NOMO-1 (cell line): Measurements from ENCODE around the gene ERMP1.
"Not testable (repeated sequence)": the region's sequence is repeated elsewhere in the genome, so short reads cannot be mapped to it uniquely, and the experiment has no call there.

Experiments used
- DNase-seq, 2 experiments: peaks; one replicate each; lab custom pipeline; 2025; ENCODE audit not compliant: unreplicated experiment in 2 of 2; lab: John Stamatoyannopoulos, UW

ERMP1 gene

DNA sequence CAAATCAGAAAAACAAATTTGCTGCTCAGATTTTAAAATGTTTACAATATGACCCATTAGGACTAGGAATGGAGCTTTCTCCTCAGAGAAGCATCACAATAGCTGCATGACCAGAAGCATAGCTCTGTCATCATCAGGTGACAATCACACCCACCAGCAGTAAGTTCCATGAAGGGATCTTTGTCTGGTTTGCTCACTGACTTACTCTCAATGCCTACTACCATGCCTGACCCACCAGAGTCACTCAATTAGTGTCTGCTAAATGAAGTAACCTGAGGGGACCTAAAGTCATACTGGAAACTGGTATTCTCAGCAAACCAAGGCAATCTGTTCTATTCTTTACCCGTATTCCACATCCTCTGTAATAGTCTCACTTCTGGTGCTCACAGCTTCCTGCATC lies 7.7 kb downstream of the ERMP1 start:
- no peak for DNase-seq

DNA sequence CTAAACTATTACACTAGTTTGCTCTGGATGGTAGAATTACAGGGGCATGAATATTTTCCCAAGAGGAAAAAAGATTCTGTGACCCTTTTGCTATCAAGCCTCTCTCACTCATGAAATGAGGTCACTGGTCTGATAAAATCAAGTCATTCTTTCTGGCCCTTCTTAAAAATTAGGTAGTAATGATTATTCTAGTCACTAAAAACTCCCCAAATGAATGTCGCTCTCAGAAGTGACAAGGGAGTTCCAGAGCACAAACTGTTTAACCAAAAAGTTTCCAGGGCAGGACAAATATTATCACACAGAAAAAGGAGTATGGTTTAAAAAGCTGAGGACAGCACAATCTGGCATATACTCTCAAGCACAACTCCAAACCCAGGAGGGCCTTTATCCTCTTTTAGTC lies 12.5 kb downstream of the ERMP1 start:
- no peak for DNase-seq

DNA sequence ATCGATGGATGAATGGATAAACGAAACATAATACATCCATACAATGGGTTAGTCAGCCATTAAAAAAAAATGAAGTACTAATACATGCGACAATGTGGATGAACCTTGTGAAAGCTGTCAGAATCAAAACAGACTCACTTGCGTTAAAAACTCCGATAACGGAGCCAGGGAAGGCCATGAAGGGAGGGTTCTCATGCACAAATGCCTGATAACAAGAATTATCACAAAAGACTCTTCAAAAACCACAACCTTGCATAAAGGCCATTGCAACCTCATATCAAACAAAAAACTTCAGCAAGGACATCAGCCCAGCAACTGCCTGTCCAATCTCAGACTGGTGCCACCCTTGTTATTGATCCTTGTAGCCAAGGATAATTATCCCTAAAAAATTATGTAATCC lies 13.7 kb downstream of the ERMP1 start:
- DNase-seq = no peak

DNA sequence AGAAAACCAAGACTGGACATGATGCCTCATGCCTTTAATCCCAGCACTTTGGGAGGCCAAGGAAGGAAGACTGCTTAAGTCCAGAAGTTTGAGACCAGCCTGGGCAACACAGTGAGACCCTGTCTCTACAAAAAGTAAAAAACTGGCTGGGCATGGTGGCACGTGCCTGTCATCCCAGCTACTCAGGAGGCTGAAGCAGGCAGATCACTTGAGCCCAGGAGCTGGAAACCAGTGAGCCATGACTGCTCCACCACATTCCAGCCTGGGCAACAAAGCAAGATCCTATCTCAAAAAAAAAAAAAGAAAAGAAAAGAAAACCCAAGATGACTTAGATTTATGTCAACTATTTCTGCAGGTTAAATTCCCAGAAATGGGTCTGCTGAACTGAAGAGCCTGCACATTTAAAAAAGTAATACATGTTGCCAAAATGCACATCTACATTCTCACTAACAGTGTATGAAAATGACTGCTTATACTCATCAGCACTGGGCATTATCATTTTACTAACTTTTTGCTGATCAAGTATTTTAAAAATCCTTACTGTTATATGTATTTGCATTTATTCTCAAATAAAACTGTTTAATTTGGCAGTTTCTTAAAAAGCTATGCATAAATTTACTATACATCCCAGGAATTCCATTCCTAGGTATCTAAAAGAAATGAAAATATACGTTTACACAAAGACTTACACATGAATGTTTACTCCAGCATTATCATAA lies 14.3 kb downstream of the ERMP1 start:
- DNase-seq = no peak

DNA sequence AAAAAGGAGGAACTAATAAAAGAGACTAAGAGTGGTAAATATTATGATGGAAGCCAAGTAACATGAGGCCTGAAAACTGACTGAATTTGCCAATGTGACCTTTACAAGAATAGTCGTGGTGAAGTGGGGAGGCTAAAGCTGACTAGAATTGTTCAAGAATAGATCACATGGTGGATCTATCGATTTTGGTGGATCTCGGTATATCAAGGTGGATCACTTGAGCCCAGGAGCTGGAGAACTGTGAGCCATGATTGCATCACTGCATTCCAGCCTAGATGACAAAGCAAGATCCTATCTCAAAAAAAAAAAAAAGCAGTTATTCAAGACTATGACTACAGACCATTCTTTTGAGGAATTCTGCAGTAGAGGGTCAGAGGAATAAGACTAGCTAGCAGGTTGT lies 15.1 kb downstream of the ERMP1 start:
- no peak for DNase-seq

DNA sequence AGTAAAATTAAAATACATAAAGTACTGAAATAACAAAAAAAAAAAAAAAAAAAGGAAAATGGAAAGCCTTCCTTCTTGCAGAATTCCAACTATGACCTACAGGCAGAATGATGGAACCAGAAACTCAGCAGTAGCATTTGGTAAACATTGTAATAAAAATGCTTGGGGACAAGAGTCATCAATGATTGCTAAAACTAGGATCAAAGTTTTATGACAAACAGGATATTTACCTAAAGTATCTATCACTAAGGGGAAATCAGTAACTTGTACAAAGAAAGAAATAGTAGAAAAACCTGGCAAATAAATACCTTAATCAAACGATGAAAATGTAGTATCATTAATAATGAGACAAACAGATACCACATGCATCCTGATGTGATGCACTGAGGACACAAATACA lies 17.5 kb downstream of the ERMP1 start:
- DNase-seq = no peak

DNA sequence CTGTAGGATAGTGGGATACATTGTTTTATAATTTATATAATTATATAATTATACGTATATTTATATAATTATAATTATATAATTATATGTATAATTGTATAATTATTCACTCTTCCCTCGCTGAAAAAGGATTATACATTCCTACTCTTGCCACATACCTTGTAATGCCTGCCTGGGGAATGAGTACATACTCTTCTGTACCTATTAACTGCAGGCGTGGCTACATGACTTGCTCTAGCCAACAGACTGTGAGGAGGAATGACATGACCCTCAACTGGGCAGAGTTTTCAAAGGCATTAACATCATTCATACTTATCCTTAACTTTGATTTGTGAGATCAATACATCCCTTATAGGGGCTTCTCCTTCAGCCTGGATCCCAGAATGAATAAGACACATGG lies 19.1 kb downstream of the ERMP1 start:
- no peak for DNase-seq

DNA sequence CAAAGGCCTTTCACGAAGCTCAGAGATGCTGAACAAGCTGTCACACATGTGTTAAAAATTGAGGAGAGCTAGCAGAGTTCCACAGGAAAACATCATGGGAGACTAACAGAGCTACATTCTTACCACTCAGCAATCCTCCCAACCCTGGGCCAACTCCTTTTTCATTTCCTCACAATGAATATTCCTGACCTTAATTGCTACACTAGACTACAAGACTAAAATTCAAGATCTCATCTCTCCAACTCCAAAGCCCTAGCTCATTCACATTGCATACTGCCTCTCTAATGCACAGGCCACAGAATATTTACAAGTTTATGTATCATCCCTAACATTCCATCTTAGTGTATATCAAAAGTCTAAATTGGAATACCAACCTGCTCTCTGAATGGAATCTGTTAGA lies 21.2 kb downstream of the ERMP1 start:
- DNase-seq = no peak

DNA sequence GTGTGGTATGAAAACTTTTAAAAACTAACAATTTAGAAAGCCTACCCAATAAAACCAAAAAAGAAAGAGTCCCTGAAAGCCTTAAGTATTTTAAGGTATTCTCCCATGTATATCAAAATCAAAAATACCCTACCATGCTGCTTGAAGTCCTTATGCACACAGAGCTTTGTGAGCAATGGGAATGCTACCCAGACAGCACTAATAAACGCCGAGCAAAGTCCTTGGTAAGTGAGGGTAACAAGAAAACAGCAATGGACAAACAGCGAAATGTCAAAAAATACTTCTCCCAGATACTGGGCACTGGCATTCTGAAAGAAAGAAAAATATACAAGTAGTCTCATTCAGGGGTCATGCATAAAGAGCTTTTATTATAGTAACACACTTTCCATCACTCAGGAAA lies 27.4 kb downstream of the ERMP1 start:
- no peak for DNase-seq

DNA sequence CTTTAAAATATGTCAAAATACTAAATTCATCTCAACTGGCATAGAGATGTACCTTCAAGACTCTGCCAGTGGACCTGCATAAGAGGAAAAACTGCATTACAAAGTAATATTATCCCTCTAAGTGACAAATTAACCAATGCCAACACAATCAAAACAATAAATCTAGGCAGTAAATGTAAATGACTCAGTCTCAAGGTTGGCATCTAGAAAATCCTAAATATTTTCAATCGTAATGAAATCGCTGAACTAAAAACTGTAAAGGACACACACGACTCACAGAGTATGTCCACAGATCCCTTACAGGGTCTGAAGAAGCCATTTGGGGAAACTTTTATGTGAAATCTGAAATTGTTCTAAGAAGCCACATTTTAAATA lies 31.2 kb downstream of the ERMP1 start:
- DNase-seq = no peak

DNA sequence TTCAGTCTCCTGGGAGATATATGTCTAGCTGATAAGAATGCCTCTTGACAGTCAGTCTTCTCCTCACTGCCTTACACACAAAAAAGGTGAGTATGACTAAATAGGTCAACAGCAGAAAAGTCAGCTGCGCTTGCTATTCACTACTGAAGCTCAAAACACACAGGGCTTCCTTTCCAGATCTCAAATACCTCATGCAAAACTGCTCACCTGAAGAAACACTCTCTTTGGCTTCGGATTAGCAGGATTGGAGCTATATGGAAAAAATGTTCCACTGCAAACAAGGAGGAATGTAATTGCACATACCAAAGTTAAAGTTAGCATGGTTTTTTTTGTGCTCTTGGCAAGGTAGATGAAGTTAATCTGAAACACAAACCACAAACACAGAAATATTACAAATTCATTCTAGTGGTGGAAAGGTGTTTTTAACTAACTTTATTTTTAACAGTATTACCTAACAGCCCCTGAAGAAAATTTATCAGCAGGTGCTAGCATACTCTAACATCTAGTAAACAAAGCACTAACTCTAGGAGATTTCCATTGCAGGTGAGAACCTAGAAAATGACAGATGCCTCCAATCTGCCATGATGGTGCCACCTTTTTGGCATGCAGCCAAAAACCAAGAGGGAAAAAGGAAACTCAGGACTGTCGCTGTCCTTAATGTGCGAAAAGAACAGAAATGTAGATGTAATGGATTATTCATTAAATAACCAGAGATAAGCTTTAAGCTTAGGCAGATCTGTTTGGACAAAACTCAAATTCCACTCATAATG lies 31.8 kb downstream of the ERMP1 start:
- DNase-seq = no peak

DNA sequence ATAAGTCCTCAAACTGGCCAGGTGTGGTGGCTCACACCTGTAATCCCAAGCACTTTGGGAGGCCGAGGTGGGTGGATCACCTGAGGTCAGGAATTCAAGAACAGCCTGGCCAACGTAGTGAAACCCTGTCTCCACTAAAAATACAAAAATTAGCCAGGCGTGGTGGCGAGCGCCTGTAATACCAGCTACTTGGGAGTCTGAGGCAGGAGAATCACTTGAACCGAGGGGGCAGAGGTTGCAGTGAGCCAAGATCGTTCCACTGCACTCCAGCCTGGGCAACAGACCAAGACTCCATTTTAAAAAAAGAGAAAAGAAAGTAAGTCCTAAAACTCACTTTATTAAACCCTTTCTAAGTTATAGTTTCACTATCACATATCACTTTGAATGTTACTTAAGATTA lies 32.5 kb downstream of the ERMP1 start:
- DNase-seq = not testable (repeated sequence)

DNA sequence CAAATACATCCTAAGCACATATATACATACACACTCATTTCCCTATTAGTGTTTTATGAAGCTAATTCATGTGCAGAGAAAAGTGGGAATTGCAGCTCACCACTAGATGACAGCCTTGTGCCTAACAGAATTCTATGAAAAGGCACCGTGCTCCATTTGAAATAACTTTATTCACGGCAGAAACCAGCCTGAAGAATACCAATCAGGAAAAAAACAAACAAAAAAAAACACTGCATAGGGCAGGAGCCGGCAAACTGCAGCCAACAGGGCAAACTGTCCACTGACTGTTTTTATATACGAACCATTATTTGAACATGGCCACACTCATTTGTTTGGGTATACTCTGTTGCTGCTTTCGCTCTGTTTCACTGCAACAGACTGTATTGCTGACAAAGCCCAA lies 33.6 kb downstream of the ERMP1 start:
- no peak for DNase-seq

DNA sequence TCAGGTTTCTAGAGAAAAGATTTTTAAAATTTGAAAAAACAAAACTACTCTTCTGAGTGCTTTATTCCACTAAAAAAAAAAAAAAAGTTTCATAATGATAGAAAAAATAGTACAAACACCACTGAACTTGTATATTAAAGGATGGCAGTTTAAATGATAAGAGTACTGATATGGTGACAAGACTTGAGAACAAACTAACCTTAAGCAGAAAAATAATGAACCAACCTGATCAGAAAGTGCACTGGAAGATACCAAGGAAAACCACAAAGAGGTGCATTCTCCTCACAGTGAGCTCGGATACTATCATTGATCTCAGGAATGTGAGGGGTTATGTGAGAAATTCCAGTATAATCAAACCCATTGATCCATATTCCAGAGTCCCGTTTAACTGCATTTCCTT lies 34.3 kb downstream of the ERMP1 start:
- no peak for DNase-seq

DNA sequence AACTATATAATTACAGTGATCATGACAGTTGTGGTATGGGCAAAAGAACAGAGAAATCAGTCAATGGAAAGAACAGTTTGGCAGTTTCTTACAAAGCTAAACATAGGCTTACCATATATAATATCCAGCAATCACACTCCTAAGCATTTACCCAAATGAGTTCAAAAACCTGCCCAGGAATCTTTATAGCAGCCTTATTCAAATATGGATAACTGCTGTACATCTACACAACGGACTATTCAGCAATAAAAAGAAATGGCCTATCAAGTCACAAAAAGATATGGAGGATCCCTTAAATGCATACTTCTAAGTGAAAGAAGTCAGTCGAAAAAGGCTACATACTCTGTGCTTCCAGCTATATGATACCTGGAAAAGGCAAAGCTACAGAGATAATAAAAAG lies 36.6 kb downstream of the ERMP1 start:
- no peak for DNase-seq

DNA sequence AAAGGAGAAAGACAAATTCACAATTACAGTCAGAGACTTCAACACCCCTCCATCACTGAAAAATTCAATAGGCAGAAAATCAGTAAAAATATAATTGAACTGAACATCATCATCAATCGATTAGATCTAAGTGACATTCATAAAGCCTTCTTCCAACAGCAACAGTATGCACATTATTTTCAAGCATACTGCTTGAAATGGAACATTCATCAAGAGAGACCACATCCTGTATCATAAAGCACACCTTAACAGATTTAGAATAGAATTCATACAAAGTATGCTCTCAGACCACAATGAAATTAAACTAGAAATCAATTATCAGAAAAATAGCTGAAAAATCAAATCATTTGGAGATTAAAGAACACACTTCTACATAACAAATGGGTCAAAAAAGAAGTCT lies 39.1 kb downstream of the ERMP1 start:
- DNase-seq = no peak

DNA sequence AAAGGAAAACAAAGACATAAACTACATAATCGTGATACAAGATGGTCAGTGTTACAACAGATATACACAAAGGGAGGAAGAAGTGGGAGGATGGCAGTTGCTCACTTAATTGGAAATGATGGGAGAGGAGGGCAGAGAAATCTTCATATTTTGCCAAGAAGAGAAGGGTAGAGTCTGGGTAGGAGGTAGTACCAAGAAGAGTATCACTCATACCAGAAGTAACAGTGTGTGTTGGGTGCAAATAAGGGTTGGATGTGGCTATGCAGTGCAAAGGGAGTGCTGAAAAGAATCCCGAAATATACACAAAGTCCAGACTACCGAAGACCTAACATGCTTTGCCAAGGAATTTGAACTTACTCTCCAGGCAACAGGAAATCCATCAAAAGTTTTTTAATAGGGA lies 41.0 kb downstream of the ERMP1 start:
- no peak for DNase-seq

DNA sequence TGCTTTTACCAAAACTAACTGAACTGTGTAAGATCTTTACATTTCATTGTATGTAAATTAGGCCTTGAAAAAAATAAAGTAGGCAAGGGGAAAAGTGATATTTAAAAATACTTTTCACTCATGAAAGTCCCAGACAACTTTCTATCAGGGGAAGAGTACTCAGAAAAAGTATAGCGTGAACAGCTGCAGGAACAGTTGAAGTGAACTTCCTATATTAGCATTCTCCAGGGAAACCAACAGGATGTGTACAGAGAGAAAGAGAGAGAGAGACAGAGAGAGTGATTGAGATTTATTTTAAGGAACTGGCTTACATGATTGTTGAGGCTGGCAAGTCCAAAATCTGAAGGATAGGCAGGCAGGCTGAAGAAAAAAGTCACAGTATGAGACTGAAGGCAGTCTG lies 42.0 kb downstream of the ERMP1 start:
- DNase-seq = no peak

DNA sequence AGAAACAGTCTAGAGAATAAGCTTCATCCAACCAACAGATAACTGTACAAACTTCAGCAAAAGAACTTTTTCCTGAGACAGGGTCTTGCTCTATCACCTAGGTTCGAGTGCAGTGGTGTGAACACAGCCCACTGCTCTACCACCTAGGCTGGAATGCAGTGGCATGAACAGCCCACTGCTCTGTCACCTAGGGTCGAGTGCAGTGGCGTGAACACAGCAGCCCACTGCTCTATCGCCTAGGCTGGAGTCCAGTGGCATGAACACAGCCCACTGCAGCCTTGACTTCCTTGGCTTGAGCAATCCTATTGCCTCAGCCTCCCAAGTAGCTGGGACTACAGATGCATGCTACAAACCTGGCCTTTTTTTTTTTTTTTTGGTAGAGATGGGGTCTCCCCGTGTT lies 43.4 kb downstream of the ERMP1 start:
- DNase-seq = no peak

DNA sequence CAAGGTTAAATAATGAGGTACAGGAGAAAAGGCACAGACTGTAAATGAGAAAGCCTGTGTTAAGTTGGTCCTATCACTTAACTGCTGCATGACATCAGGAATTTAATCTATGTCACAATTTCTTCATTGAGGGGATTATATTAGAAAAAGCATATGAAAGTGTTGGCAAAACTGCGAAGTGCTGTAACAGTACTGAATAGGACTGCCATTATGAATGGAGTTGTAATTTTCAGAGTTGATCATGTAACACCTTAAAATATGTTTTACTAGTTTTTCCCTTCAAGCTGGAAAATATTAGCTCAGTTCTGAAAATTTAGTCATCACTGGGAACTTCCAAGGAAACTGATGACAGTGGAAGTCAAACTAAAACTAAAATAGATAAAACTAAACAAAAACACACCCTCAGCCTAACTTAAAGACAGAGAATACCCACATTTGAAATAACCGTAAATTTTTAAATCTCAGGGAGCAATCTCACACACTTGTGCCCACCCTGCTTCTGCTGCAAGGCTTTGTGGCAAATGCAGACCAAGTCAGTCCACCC lies 45.1 kb downstream of the ERMP1 start:
- no peak for DNase-seq

DNA sequence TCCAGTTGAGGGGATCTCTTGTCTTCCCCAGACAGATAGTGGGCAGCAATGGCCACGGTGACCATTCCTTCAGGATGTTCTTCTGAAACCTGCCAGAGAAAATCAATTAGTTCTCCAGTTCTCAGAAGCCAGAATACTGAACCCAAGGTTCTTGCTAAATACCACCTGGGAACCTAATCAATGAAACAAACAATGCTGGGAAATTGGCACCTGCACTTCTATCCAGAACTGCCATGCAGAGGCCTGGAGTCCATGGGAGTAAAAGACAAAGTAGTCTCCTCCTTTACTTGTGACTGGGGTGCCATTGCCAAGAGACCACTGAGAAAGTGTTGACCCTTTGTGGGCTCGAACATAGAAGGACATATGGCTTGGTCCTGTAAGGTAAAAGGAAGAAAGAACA lies 45.7 kb downstream of the ERMP1 start:
- DNase-seq = no peak

DNA sequence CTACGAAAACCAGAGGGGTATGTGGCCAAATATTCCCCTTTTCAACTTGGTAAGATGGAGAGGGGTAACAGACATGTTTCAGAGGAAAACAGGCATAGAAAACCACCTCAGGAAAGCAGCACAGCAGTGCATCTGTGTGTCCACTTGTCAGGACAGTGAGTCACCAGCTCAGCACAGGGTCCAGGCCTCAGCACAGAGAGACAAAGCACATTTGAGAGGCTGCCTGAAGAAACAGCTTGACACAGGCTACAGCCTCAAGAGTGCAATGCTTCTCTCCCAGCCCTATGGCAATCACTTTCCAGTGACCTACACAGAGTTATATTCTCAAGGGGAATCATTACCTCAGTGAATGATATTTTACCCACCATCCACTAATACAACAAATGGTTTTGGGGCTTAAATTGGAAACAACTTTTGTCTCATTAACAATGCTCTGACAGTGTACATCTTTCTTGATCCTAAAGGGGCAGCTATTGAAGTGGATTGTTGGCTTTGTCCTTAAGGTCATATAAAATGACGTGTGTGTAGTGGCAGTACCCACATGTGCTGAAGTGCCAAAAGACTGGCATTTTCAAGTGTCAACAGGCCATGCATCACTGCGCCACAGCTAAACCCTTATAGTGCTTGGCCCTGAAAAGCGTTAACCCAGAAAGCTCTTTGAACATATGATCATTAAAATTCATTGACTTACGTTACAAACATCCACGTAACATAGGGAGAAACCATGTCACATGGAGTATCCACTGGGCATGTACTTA lies 46.4 kb downstream of the ERMP1 start:
- no peak for DNase-seq
